Effector memory CD8-positive, alpha-beta T cell (primary cell): Measurements from ENCODE around the gene CHP1.

Experiments
- ATAC-seq: fragments of 150-1000 bp; cut with Tn5 transposase; replicated peaks from 2 replicates; pipeline ENCODE4 v1.10.0; 2021; ENCODE audit warnings: mild to moderate bottlenecking, moderate library complexity
- DNase-seq, 3 experiments: peaks; one replicate each; pipeline ENCODE4 v3.0.0; 2021
- H3K27ac Mint-ChIP-seq, 2 donors: one replicate each; pipeline ENCODE4 v1.8.0; 2022; ENCODE audit warnings: mild to moderate bottlenecking in 2 of 2, mixed read lengths in 2 of 2, moderate library complexity in 2 of 2
- H3K27me3 Mint-ChIP-seq, 2 donors: one replicate each; pipeline ENCODE4 v1.8.0; 2022; ENCODE audit warnings: mixed read lengths in 2 of 2
- H3K36me3 Mint-ChIP-seq: one replicate; pipeline ENCODE4 v1.8.0; 2022; ENCODE audit warnings: mild to moderate bottlenecking, moderate library complexity, mixed read lengths; ENCODE audit not compliant: insufficient read depth
- H3K4me1 Mint-ChIP-seq, 2 donors: one replicate each; pipeline ENCODE4 v1.8.0; 2022; ENCODE audit warnings: low read depth in 2 of 2, mixed read lengths in 2 of 2
- H3K4me3 Mint-ChIP-seq, 2 donors: one replicate each; pipeline ENCODE4 v1.8.0; 2022; ENCODE audit warnings: mild to moderate bottlenecking in 2 of 2, mixed read lengths in 2 of 2, moderate library complexity in 2 of 2
- H3K9me3 Mint-ChIP-seq, 2 donors: one replicate each; pipeline ENCODE4 v1.8.0; 2022; ENCODE audit warnings: mixed read lengths in 2 of 2
- total RNA-seq, 9 experiments: gene quantifications; one replicate each; lab custom pipeline; 2026; lab: John Stamatoyannopoulos, UW

CHP1 gene
- total RNA-seq: 42.8 to 84.9 (median 63.0) reads per million in 9 experiments

DNA sequence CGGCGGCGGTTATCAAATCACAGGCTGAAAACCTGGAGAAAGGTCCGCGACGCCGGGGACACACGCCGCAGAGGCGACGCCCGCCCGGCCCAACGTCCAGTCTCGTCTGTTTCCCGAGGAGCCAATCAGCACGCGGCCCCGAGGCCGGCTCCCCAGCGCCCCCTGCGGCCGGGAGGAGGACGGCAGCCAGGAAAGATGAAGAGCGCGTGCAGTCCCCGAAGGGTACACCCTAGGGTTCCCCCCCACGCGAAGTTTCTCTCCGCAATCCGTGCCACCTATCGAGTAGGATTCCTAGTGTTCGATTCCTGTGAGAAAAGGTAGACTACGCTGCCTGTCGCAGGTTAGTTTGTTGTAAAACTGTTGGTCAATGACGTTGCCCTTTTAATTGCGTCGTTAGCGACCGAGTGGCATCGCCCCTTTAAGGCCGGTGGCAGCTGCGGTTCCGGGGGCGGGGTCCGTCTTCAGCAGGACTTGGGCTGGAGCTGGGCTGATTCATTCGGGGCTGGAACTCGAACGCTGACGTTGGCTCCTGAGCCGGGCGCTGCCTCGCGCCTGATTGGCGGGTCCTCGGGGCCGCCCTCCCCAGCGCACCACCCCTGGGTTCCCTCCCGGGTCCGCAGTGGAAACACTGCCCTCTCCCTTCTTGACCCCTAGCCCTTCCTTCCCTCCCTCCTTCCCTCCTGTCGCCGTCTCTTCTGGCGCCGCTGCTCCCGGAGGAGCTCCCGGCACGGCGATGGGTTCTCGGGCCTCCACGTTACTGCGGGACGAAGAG lies at the start of gene CHP1, which contains the start of gene EXD1:
CHP1 (plus strand) TSS at position 619 of the 772 bp plus-strand sequence; CDS start at position 734, 115 bp downstream.
EXD1 (minus strand) TSS at position 108 of the 772 bp plus-strand sequence. CDS start 4,182 bp downstream, outside the sequence.
- H3K27ac Mint-ChIP-seq: peak within 1 kb of the TSS; percentile 97
- H3K4me3 Mint-ChIP-seq: peak within 1 kb of the TSS; percentile 88 to 94
- H3K36me3 Mint-ChIP-seq: peaks cover 19% of the 10 kb centered on the region
- ATAC-seq (peak; percentile 95), DNase-seq (peak; percentile 90 to 93 (median 93))
- no peaks in the 10 kb centered on the region for H3K9me3 Mint-ChIP-seq
- peaks cover 22 to 28% of the 10 kb centered on the region in 2 donors for H3K4me1 Mint-ChIP-seq
- no peaks in the 10 kb centered on the region for H3K27me3 Mint-ChIP-seq

DNA sequence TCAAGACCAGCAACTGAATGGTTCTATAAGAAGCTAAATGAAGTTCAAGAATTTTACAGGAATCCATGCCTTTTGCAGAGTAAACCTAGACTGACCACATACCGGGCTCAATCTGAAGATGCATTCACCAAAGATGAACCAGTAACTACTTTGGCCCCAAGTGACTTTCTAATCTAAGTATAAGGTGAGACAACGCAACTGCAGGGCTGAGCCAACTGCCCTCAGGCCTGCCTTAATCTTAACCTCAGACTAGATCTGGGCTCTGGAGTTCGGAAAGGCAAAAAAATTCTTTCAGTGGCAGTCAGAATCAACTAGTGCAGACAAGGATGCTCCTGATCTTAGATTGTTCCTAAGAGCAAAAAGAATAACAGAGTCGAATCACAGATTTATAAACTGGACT lies 48.8 kb upstream of the CHP1 start:
- Mint-ChIP-seq H3K36me3 (no peaks in the 10 kb centered on the region), H3K9me3 (no peaks in the 10 kb centered on the region), H3K4me1 (no peaks in the 10 kb centered on the region), H3K27ac (no peak overlapping the region), H3K4me3 (no peak overlapping the region), H3K27me3 (peaks cover 0 to under 1% of the 10 kb centered on the region in 2 donors)
- ATAC-seq: no peak
- no peak for DNase-seq

DNA sequence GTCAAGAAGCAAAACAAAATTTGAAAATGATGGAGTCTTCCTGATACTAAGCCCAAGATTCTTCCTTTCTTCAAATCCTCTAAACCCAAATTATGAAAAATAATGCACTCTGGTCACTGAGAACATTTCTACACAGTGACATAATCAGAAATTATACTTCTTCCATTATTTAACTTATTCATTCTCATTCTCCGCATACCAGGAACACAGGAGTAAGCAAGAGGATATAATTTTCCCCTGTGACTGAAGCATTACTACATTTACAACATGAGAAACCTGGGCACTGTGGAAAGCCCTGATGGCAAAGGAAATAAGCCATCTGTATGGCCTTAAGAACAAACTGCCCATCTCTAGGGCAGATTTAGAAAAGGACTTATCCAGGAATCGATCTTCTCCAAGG lies 47.5 kb upstream of the CHP1 start:
- ATAC-seq (no peak), DNase-seq (no peak)
- no peak overlapping the region for H3K27ac Mint-ChIP-seq
- H3K36me3 Mint-ChIP-seq: no peaks in the 10 kb centered on the region
- no peaks in the 10 kb centered on the region for H3K4me1 Mint-ChIP-seq
- H3K4me3 Mint-ChIP-seq: no peak overlapping the region
- no peaks in the 10 kb centered on the region for H3K9me3 Mint-ChIP-seq
- H3K27me3 Mint-ChIP-seq: no peaks in the 10 kb centered on the region

DNA sequence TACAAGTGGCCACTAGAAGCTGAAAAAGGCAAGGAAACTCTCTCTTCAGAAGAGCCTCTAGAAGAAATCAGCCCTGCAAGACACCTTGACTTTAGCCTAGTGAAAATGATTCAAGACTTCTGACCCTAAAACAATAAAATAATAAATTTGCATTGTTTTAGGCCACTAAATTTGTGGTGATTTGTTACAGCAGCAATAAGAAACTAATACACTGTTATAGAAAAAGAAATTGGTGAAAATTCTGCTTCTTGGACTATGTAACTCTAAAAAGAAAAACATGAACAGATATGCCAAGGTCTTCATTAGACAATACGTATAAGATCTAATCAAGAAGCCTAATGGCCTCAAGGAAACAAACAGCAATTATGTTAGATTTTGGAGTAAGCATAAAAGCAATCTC lies 36.6 kb upstream of the CHP1 start:
- Mint-ChIP-seq H3K27ac (no peak overlapping the region), H3K36me3 (no peaks in the 10 kb centered on the region), H3K4me1 (no peaks in the 10 kb centered on the region), H3K27me3 (no peaks in the 10 kb centered on the region), H3K9me3 (no peaks in the 10 kb centered on the region), H3K4me3 (no peak overlapping the region)
- no peak for DNase-seq
- no peak for ATAC-seq

DNA sequence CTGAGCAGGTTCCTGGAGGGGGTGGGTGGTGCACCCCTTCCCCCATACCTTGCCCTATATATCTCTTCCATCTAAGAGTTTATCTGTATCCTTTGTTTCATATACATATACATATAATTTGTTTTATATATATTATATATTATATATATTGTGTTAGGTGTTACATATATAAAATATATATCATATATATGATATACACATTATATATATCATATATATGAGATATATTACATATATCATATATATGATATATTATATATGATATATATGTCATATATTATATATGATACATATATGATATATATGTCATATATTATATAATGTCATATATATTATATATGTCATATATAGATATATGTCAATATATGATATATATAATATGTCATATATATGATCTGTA lies 31.6 kb upstream of the CHP1 start:
- Mint-ChIP-seq H3K36me3 (no peaks in the 10 kb centered on the region), H3K4me1 (no peaks in the 10 kb centered on the region)

DNA sequence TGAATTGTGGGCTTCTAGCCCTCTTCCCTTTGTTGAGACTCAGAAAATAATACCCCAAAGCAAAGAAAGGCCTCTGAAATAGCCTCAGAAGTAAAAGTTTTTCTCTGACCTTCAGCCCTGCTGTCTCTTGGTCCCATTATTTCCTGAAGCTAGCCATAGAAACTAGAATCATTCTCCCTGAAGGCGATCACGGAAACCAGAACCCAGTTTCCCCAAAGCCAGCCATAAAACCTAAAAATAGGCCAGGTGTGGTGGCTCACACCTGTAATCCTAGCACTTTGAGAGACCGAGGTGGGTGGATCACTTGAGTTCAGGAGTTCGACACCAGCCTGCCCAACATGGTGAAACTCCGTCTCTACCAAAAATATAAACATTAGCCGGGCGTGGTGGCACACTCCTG lies 27.7 kb upstream of the CHP1 start:
- DNase-seq (no peak), ATAC-seq (no peak)
- no peaks in the 10 kb centered on the region for H3K36me3 Mint-ChIP-seq
- no peak overlapping the region for H3K27ac Mint-ChIP-seq
- H3K4me3 Mint-ChIP-seq: no peak overlapping the region
- H3K4me1 Mint-ChIP-seq: no peaks in the 10 kb centered on the region
- peaks cover 5 to 9% of the 10 kb centered on the region in 2 donors for H3K27me3 Mint-ChIP-seq
- H3K9me3 Mint-ChIP-seq: no peaks in the 10 kb centered on the region

More for the DNA sequence above, 31.6 kb upstream of the CHP1 start:
- DNase-seq: no peak
- no peak for ATAC-seq
- Mint-ChIP-seq H3K9me3 (no peaks in the 10 kb centered on the region), H3K27me3 (no peaks in the 10 kb centered on the region), H3K4me3 (no peak overlapping the region), H3K27ac (no peak overlapping the region)

DNA sequence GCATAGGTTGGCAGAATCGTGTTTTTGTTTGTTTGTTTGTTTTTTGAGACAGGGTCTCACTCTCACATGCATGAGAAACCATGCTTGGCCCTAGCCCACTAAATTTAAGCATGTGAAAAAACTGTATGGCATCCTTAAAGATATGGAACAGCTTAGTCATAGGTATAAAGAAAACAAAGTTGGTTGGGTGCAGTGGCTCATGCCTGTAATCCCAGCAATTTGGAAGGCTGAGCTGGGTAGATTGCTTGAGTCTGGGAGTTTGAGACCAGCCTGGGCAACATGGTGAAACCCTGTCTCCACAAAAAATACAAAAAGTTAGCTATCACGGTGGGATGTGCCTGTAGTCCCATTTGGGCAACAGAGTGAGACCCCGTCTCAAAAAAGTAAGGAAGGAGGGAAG lies 25.8 kb upstream of the CHP1 start:
- ATAC-seq (no peak), DNase-seq (no peak)
- H3K27ac Mint-ChIP-seq: no peak overlapping the region
- H3K36me3 Mint-ChIP-seq: no peaks in the 10 kb centered on the region
- no peaks in the 10 kb centered on the region for H3K4me1 Mint-ChIP-seq
- H3K4me3 Mint-ChIP-seq: no peak overlapping the region
- peaks cover 9 to 10% of the 10 kb centered on the region in 2 donors for H3K27me3 Mint-ChIP-seq
- H3K9me3 Mint-ChIP-seq: no peaks in the 10 kb centered on the region

DNA sequence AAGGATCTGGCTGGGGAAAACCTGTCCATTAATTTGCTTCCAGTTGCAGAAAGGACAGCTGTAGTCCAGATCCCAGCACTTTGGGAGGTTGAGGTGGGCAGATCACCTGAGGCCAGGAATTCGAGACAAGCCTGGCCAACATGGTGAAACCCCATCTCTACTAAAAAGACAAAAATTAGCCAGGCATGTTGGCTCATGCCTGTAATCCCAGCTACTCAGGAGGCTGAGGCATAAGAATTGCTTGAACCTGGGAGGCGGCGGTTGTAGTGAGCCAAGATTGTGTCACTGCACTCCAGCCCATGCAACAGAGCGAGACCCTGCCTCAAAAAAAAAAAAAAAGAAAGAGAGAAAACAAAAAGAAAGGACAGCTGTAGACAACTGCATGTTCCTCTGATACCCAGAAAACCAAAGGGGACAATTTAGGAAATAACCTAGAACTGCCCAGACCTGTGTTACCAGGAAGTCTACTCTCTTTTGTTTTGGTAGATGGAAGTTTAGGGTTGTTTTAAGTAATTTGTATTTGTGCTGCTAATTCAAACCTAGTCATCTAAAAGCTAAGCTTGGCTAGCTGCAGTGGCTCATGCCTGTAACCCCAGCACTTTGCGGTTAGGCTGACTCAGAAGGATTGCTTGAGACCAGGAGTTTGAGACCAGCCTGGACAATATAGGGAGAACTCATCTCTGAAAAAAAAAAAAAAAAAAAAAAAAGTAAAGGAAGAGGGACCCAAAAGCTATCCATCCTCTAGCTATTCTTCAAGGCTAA lies 23.2 kb upstream of the CHP1 start:
- no peak for DNase-seq
- no peak for ATAC-seq
- Mint-ChIP-seq H3K4me1 (no peaks in the 10 kb centered on the region), H3K9me3 (no peaks in the 10 kb centered on the region), H3K27ac (no peak overlapping the region), H3K4me3 (no peak overlapping the region), H3K27me3 (peaks cover 24 to 28% of the 10 kb centered on the region in 2 donors), H3K36me3 (no peaks in the 10 kb centered on the region)

DNA sequence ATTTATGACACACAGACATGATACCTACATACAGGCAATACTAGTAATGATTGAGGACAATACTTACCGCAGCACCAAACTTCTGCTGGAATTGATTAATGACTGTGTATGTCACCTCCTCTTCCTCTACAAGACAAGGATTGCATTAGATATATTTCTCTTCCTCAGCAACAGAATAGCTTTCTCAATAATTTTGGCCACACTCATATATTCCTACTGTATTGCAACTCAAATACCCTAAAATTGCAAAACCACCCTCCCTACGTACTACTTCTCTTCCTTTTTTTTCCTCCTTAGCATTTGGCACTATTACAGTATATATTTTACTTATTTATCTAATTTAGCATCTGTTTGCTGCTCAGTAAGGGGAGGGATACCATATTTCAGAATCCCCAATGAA lies 15.4 kb upstream of the CHP1 start:
- no peak for DNase-seq
- no peak for ATAC-seq
- Mint-ChIP-seq H3K4me3 (no peak overlapping the region), H3K27me3 (peaks cover 44 to 85% of the 10 kb centered on the region in 2 donors), H3K9me3 (no peaks in the 10 kb centered on the region), H3K36me3 (no peaks in the 10 kb centered on the region), H3K27ac (no peak overlapping the region), H3K4me1 (no peaks in the 10 kb centered on the region)

DNA sequence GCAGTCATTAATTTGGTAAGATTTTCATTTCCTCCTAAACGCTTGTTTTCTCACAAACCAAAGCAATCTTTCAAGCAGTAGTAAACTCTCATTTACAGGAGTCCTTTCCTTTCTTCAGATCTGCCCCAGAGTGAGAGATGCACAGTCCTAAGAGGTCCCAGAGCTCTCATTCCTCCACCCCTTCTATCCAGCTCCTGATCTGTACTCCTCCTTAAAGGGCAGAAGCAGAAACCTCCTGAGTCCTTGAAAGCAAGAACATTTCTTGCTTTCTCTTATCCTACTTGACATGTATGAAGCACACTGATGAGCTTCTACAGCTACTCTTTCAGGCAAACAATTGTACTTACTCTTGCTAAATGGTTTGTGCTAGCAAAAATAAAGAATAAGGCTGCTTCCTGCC lies 12.2 kb upstream of the CHP1 start:
- Mint-ChIP-seq H3K27me3 (peaks cover 41 to 75% of the 10 kb centered on the region in 2 donors), H3K9me3 (no peaks in the 10 kb centered on the region), H3K27ac (no peak overlapping the region), H3K4me3 (no peak overlapping the region), H3K4me1 (no peaks in the 10 kb centered on the region), H3K36me3 (peaks cover under 1% of the 10 kb centered on the region)
- DNase-seq (no peak), ATAC-seq (no peak)

DNA sequence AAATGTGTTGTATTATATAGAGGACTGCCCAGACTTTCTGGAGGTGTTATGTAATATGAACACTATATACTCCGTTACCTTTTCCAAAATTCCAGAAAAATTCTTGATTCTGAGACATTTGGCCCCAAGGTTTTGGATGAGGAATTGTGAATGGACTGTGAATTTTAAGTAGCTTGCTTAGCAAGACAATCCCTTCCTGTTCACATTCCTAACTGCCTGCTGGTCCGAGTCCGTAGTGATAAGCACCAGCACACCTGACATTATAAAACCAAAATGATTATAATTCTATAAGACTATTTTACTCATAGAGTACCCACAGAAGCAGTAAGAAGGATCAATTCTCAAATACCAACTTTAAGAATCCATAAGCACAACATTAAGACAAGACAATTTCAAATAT lies 11.7 kb upstream of the CHP1 start:
- ATAC-seq (no peak), DNase-seq (no peak)
- peaks cover 41 to 71% of the 10 kb centered on the region in 2 donors for H3K27me3 Mint-ChIP-seq
- peaks cover 4% of the 10 kb centered on the region for H3K36me3 Mint-ChIP-seq
- H3K9me3 Mint-ChIP-seq: no peaks in the 10 kb centered on the region
- no peak overlapping the region for H3K27ac Mint-ChIP-seq
- no peak overlapping the region for H3K4me3 Mint-ChIP-seq
- H3K4me1 Mint-ChIP-seq: no peaks in the 10 kb centered on the region

DNA sequence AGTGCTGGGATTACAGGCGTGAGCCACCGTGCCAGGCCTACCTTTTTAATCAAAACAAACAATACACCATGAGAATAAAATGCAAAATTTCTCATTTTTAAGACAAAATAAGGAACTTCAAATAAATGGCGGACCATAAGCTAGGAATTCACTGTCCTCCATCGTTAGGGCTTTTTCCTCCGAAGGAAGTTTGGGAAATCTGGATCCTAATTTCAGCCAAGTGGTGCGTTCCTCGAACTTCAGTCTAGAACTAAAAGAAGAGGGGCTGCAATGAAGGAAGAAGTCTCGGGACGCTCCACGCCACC lies 771 bp upstream of the CHP1 start:
- Mint-ChIP-seq H3K4me3 (peak overlapping the region; percentile 88 to 94), H3K4me1 (peaks cover 22 to 28% of the 10 kb centered on the region in 2 donors), H3K9me3 (no peaks in the 10 kb centered on the region), H3K27me3 (no peaks in the 10 kb centered on the region), H3K36me3 (peaks cover 19% of the 10 kb centered on the region), H3K27ac (peak overlapping the region; percentile 97)
- no peak for ATAC-seq
- no peak for DNase-seq

DNA sequence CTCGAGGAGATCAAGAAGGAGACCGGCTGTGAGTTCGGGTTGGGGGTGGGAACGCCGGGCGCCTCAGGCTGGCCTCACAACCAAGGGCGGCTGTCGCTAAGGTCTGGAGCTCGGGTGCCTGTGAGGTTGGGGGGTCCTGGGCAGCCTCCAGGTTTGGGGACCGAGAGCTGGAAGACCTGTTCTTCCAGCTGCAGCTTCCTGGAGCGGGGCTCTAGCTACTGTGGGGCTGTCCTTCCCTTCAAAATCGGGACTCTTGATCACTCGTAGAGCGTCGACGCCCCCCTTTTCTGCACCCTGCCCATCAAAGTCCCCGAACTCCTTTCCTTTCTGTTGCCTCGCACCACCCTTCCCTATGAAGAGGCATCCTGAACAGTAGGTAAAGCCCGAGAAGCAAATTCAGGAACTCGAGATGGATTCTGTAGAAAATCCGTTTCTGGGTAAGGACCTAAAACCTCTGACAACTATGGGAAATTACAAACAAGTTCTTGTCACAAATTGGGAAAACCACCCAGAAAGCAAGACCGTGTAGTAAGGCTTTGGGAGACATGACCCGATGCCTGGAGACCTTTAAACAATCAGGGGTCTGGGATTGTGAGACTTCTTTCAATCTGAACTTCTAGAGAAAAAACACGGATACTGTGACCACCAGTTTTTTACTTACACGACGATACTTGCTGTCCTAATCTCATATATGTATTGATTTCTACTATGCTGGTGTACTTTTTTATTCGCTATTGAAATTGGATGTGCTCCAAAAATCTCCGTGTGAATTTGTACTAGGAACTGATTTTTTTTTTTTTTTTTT lies 556 bp downstream of the CHP1 start:
- DNase-seq (no peak), ATAC-seq (peak; percentile 45)
- Mint-ChIP-seq H3K4me1 (peaks cover 22 to 28% of the 10 kb centered on the region in 2 donors), H3K27me3 (no peaks in the 10 kb centered on the region), H3K36me3 (peaks cover 19% of the 10 kb centered on the region), H3K9me3 (no peaks in the 10 kb centered on the region), H3K27ac (peak overlapping the region; percentile 97), H3K4me3 (peak overlapping the region; percentile 88 to 94)
